Measurements from ENCODE around the gene WT1.

DNA sequence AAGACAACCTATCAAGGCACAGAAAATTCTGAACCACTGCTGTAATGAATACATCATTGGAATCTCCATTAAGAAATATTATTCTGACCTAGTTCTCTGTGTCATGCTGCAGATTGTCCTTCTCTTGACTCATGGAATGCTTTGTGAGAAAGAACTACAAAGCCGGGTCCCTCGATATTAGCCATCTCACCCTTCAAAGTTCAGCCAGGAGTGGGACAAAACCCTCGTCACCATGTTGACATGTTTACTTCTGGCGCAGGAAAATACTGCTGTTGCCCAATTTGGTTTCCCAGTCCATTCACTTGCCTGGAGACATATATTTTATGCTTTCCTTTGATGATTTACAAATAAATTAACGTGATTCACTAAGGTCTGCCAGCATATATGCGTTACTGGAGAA lies 10.9 kb upstream of the WT1 start:
- no peak for TF ChIP-seq POLR2A (IDR thresholded peaks at IDR 0.05)
- TF ChIP-seq, protein P1, sequence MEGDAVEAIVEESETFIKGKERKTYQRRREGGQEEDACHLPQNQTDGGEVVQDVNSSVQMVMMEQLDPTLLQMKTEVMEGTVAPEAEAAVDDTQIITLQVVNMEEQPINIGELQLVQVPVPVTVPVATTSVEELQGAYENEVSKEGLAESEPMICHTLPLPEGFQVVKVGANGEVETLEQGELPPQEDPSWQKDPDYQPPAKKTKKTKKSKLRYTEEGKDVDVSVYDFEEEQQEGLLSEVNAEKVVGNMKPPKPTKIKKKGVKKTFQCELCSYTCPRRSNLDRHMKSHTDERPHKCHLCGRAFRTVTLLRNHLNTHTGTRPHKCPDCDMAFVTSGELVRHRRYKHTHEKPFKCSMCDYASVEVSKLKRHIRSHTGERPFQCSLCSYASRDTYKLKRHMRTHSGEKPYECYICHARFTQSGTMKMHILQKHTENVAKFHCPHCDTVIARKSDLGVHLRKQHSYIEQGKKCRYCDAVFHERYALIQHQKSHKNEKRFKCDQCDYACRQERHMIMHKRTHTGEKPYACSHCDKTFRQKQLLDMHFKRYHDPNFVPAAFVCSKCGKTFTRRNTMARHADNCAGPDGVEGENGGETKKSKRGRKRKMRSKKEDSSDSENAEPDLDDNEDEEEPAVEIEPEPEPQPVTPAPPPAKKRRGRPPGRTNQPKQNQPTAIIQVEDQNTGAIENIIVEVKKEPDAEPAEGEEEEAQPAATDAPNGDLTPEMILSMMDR (IDR thresholded peaks at IDR 0.05), result no peak

Measured in heart left ventricle (tissue), 13 donors.